K562 (cell line): ENCODE measurements around the gene KCNJ14. TPM values are rescaled to one million over a fixed set of nuclear protein-coding genes. Genes with fewer than 3 reads are reported as not detected.
A peak's percentile ranks its signal among the peaks of the same experiment; 100 is the strongest.

Experiments
- CSDE1 ChIP-seq, 2 experiments: fragments of 450-650 bp; IDR thresholded peaks; 2 replicates each; pipeline ENCODE4 v1.6.1; 2016; ENCODE audit warnings: mild to moderate bottlenecking in 1 of 2
- FOS ChIP-seq: IDR thresholded peaks from 3 replicates; pipeline ENCODE4 v1.6.1; 2011; ENCODE audit not compliant: insufficient read length; ENCODE audit errors: extremely low read depth
- FOXA1 ChIP-seq: fragments of 450-650 bp; IDR thresholded peaks from 2 replicates; pipeline ENCODE4 v1.6.1; 2016; ENCODE audit warnings: mild to moderate bottlenecking, borderline replicate concordance
- GABPB1 ChIP-seq: sonication (generic); formaldehyde crosslinking; IDR thresholded peaks from 2 replicates; pipeline ENCODE4 v1.8.0; 2022; ENCODE audit warnings: mild to moderate bottlenecking, missing genetic modification reagents
- POLR2AphosphoS2 ChIP-seq: IDR thresholded peaks from 2 replicates; pipeline ENCODE4 v1.6.1; 2012; ENCODE audit warnings: low read length, improper control_type of control experiment
- PURB ChIP-seq: sonication (generic); formaldehyde crosslinking; IDR thresholded peaks from 2 replicates; pipeline ENCODE4 v1.9.0; 2021; ENCODE audit warnings: low read depth, mild to moderate bottlenecking, missing genetic modification reagents
- TRIM25 ChIP-seq: fragments of 450-650 bp; IDR thresholded peaks from 2 replicates; pipeline ENCODE4 v1.7.0; 2016; ENCODE audit warnings: borderline replicate concordance
- UBTF ChIP-seq, 2 experiments: IDR thresholded peaks; 2 replicates each; pipeline ENCODE4 v1.6.1; 2012; ENCODE audit warnings: improper control_type of control experiment in 2 of 2, low read depth in 2 of 2, low read length in 2 of 2, borderline replicate concordance in 1 of 2
- ZC3H8 ChIP-seq: fragments of 450-650 bp; IDR thresholded peaks from 2 replicates; pipeline ENCODE4 v1.6.1; 2017
- ZNF395 ChIP-seq: fragments of 200-800 bp; sonication (Bioruptor generic); IDR thresholded peaks from 2 replicates; pipeline ENCODE4 v1.6.1; 2017; ENCODE audit warnings: missing genetic modification characterization, missing compliant biosample characterization
- ZNF445 ChIP-seq: fragments of 250-450 bp; sonication (Bioruptor Pico); IDR thresholded peaks from 2 replicates; pipeline ENCODE4 v1.4.0; 2020; ENCODE audit warnings: low read depth, mild to moderate bottlenecking, moderate library complexity
- ZNF511 ChIP-seq: sonication (generic); formaldehyde crosslinking; IDR thresholded peaks from 2 replicates; pipeline ENCODE4 v1.8.0; 2022; ENCODE audit warnings: mild to moderate bottlenecking, missing genetic modification reagents
- ZNF609 ChIP-seq: sonication (generic); formaldehyde crosslinking; IDR thresholded peaks from 2 replicates; pipeline ENCODE4 v1.8.1; 2023; ENCODE audit warnings: missing genetic modification reagents, mild to moderate bottlenecking, borderline replicate concordance
- polyA plus RNA-seq, 8 experiments: library from polyadenylated mRNA; depleted of rRNA in 4 of 8; stranded (reverse) in 5 of 8; unstranded in 3 of 8; fragments of >200 nt; fragmentation: Nextera tagmentation in 2 of 8; fragmentation: Illumina TruSeq in 1 of 8; extraction: Ambion mirVana in 2 of 8; extraction: Trizol in 1 of 8; gene quantifications; 2 replicates each; pipeline versions ENCODE4 v1.2.1 to v1.2.3, GENCODE V29; 2011 to 2014; ENCODE audit warnings: inconsistent platforms in 1 of 8, missing spikeins in 1 of 8
- total RNA-seq, 7 experiments: library from RNA; depleted of rRNA in 6 of 7; stranded (reverse); fragments of >200 nt in 6 of 7; fragmentation: Illumina TruSeq in 2 of 7; extraction: Trizol in 2 of 7; gene quantifications; 2 replicates each; pipeline versions ENCODE4 v1.2.1 to v1.2.3, GENCODE V29; 2011 to 2021; ENCODE audit warnings: low replicate concordance in 1 of 7

The KCNJ14 gene
- total and polyA plus RNA-seq, 9 of the 15 experiments (the other 6 are each of a cell fraction or from before 2014, with no cell fraction given), result 0.15 to 1.6 (median 0.49) TPM

- TF ChIP-seq TRIM25 (peak; percentile 41; the same call in 1 of the 2 replicates), ZC3H8 (no peak), PURB (CRISPR knock-in tag) (no peak), ZNF609 (CRISPR knock-in tag) (no peak), ZNF445 (no peak), FOS (no peak), ZNF511 (CRISPR knock-in tag) (peak; percentile 48; the same call in 1 of the 2 replicates), FOXA1 (no peak), CSDE1 (IDR thresholded peaks at IDR 0.05) (peak in 1 of 2 experiments; percentile 57; a peak in 1 of 4 replicates), UBTF (IDR thresholded peaks at IDR 0.05; ENCODE audit: borderline replicate concordance in 1 of 2, low read depth in 2 of 2, low read length in 2 of 2) (no peak), POLR2AphosphoS2 (0 out of 2 replicates have a peak, but pooled peaks have one; percentile 67), GABPB1 (CRISPR knock-in tag) (peak; percentile 95), ZNF395 (CRISPR knock-in tag) (peak; percentile 83)
Observed at GRCh38 chr19:48445606-48446481, 9.5 kb upstream of the KCNJ14 start, which contains the start of gene GRWD1 (continued).
